IMR-90 (cell line): Measurements from ENCODE around the gene BSDC1. TPM values are rescaled to one million over a fixed set of nuclear protein-coding genes. Genes with fewer than 3 reads are reported as not detected.

Experiments used
- ATAC-seq: fragments of 200-7000 bp; cut with Tn5 transposase; 2 replicates; pipeline ENCODE4 v1.9.1; 2020; ENCODE audit warnings: low read depth, mild to moderate bottlenecking, moderate library complexity
- BruUV-seq: library from RNA; stranded (reverse); fragments of 400-500 nt; replicated peaks from 2 replicates; lab custom pipeline; 2021; lab: Mats Ljungman, UMichigan
- CTCF ChIA-PET: fragments of 300-600 bp; formaldehyde crosslinking; extraction: SDS; loops from one replicate; lab custom pipeline; 2021; ENCODE audit warnings: antibody characterized with exemption; lab: Yijun Ruan, JAX
- POLR2A ChIA-PET: fragments of 300-600 bp; sonication (Branson Sonifier 250); formaldehyde crosslinking; loops from one replicate; lab custom pipeline; 2022; ENCODE audit warnings: antibody characterized with exemption; ENCODE audit not compliant: unreplicated experiment; lab: Charles Lee
- DNase-seq: peaks from one replicate; pipeline ENCODE4 v3.0.0; 2013
- H2AFZ ChIP-seq: replicated peaks from 2 replicates; pipeline ENCODE3; 2013; ENCODE audit warnings: low read length, mild to moderate bottlenecking; ENCODE audit not compliant: poor library complexity
- H2AK5ac ChIP-seq: 2 replicates; pipeline ENCODE4 v1.6.1; 2013; ENCODE audit warnings: low read depth, low read length, inconsistent platforms
- H2AK9ac ChIP-seq: replicated peaks from 2 replicates; pipeline ENCODE3; 2013; ENCODE audit warnings: mild to moderate bottlenecking, low read depth, low read length, moderate library complexity; ENCODE audit not compliant: poor library complexity
- H2BK120ac ChIP-seq: 2 replicates; pipeline ENCODE4 v1.6.1; 2013; ENCODE audit warnings: low read depth, low read length, inconsistent platforms
- H2BK15ac ChIP-seq: 3 replicates; pipeline ENCODE4 v1.6.1; 2013; ENCODE audit warnings: low read depth, low read length, inconsistent platforms
- H2BK20ac ChIP-seq: 2 replicates; pipeline ENCODE4 v1.6.1; 2013; ENCODE audit warnings: low read depth, mild to moderate bottlenecking, inconsistent platforms, low read length, moderate library complexity
- H2BK5ac ChIP-seq: 2 replicates; pipeline ENCODE4 v1.6.1; 2013; ENCODE audit warnings: mild to moderate bottlenecking, low read depth, low read length, inconsistent platforms; ENCODE audit not compliant: poor library complexity, severe bottlenecking
- H3K14ac ChIP-seq: replicated peaks from 2 replicates; pipeline ENCODE4 v1.6.1; 2013; ENCODE audit warnings: low read depth, low read length, inconsistent platforms
- H3K18ac ChIP-seq: 2 replicates; pipeline ENCODE4 v1.6.1; 2013; ENCODE audit warnings: low read depth, low read length, control low read depth
- H3K23ac ChIP-seq: 2 replicates; pipeline ENCODE4 v1.6.1; 2013; ENCODE audit warnings: low read depth, low read length, inconsistent platforms
- H3K27ac ChIP-seq: 2 replicates; pipeline ENCODE4 v1.5.1; 2013; ENCODE audit warnings: mild to moderate bottlenecking, control low read depth, low read length; ENCODE audit not compliant: insufficient read depth
- H3K27me3 ChIP-seq: 2 replicates; pipeline ENCODE4 v1.6.1; 2013; ENCODE audit warnings: low read length; ENCODE audit not compliant: control insufficient read depth, insufficient read depth
- H3K36me3 ChIP-seq: 2 replicates; pipeline ENCODE4 v1.6.1; 2013; ENCODE audit warnings: low read length, mixed read lengths; ENCODE audit not compliant: control insufficient read depth, insufficient read depth
- H3K4ac ChIP-seq: 2 replicates; pipeline ENCODE4 v1.6.1; 2013; ENCODE audit warnings: low read depth, low read length, inconsistent platforms
- H3K4me1 ChIP-seq: 2 replicates; pipeline ENCODE4 v1.6.1; 2013; ENCODE audit warnings: low read length, mixed read lengths; ENCODE audit not compliant: control insufficient read depth, insufficient read depth
- H3K4me2 ChIP-seq: 2 replicates; pipeline ENCODE4 v1.6.1; 2013; ENCODE audit warnings: low read depth, mild to moderate bottlenecking, control low read depth, low read length, moderate library complexity
- H3K4me3 ChIP-seq: 2 replicates; pipeline ENCODE4 v1.5.1; 2013; ENCODE audit warnings: low read depth, mild to moderate bottlenecking, control low read depth, low read length, moderate library complexity; ENCODE audit not compliant: insufficient read depth
- H3K56ac ChIP-seq: 2 replicates; pipeline ENCODE4 v1.6.1; 2013; ENCODE audit warnings: low read length, inconsistent platforms; ENCODE audit not compliant: insufficient read depth; ENCODE audit errors: extremely low read depth
- H3K79me1 ChIP-seq, 2 experiments: 2 replicates each; pipeline ENCODE4 v1.6.1; 2013; ENCODE audit warnings: low read length in 2 of 2, inconsistent platforms in 1 of 2, low read depth in 1 of 2
- H3K9ac ChIP-seq: 2 replicates; pipeline ENCODE4 v1.6.1; 2013; ENCODE audit warnings: low read depth, low read length, control low read depth
- H3K9me1 ChIP-seq: 2 replicates; pipeline ENCODE4 v1.6.1; 2013; ENCODE audit warnings: low read length, inconsistent platforms; ENCODE audit not compliant: insufficient read depth
- H3K9me3 ChIP-seq: 2 replicates; pipeline ENCODE4 v1.6.1; 2013; ENCODE audit warnings: low read length; ENCODE audit not compliant: control insufficient read depth, insufficient read depth
- H4K20me1 ChIP-seq: 2 replicates; pipeline ENCODE4 v1.6.1; 2013; ENCODE audit warnings: low read length, inconsistent platforms; ENCODE audit not compliant: insufficient read depth
- H4K5ac ChIP-seq: 2 replicates; pipeline ENCODE4 v1.6.1; 2013; ENCODE audit warnings: mild to moderate bottlenecking, low read depth, low read length, control low read depth
- H4K8ac ChIP-seq, 2 experiments: 2 replicates each; pipeline ENCODE4 v1.6.1; 2013; ENCODE audit warnings: low read depth in 2 of 2, low read length in 2 of 2, control low read depth in 1 of 2, inconsistent platforms in 1 of 2
- H4K91ac ChIP-seq: 2 replicates; pipeline ENCODE4 v1.6.1; 2013; ENCODE audit warnings: low read depth, low read length, inconsistent platforms; ENCODE audit not compliant: insufficient read depth
- BHLHE40 ChIP-seq: fragments of 150-350 bp; IDR thresholded peaks from 2 replicates; pipeline ENCODE4 v1.6.1; 2016; ENCODE audit warnings: mild to moderate bottlenecking, low read depth, low read length
- CEBPB ChIP-seq: IDR thresholded peaks from 2 replicates; pipeline ENCODE4 v1.6.1; 2012; ENCODE audit warnings: low read depth, low read length, improper control_type of control experiment
- CHD1 ChIP-seq: IDR thresholded peaks from 2 replicates; pipeline ENCODE4 v1.6.1; 2012; ENCODE audit warnings: low read depth, low read length, improper control_type of control experiment
- FOS ChIP-seq: fragments of 150-350 bp; IDR thresholded peaks from 2 replicates; pipeline ENCODE4 v1.6.1; 2016; ENCODE audit warnings: low read depth, low read length
- MAFK ChIP-seq: IDR thresholded peaks from 2 replicates; pipeline ENCODE4 v1.6.1; 2012; ENCODE audit warnings: low read depth, low read length, improper control_type of control experiment
- MAZ ChIP-seq: IDR thresholded peaks from 2 replicates; pipeline ENCODE4 v1.6.1; 2012; ENCODE audit warnings: low read depth, mild to moderate bottlenecking, low read length, improper control_type of control experiment, moderate library complexity, borderline replicate concordance
- MXI1 ChIP-seq: IDR thresholded peaks from 2 replicates; pipeline ENCODE4 v1.6.1; 2012; ENCODE audit warnings: low read depth, mild to moderate bottlenecking, low read length, moderate library complexity, borderline replicate concordance
- NFE2L2 ChIP-seq: fragments of 150-350 bp; IDR thresholded peaks from 2 replicates; pipeline ENCODE4 v1.6.1; 2016; ENCODE audit warnings: low read depth, mild to moderate bottlenecking, low read length
- POLR2A ChIP-seq: IDR thresholded peaks from 2 replicates; pipeline ENCODE4 v1.6.1; 2012; ENCODE audit warnings: mild to moderate bottlenecking, low read depth, low read length
- RAD21 ChIP-seq: IDR thresholded peaks from 2 replicates; pipeline ENCODE4 v1.6.1; 2012; ENCODE audit warnings: low read length, improper control_type of control experiment
- RCOR1 ChIP-seq: IDR thresholded peaks from 2 replicates; pipeline ENCODE4 v1.6.1; 2012; ENCODE audit warnings: mild to moderate bottlenecking, low read length, improper control_type of control experiment; ENCODE audit not compliant: insufficient replicate concordance
- RFX5 ChIP-seq: IDR thresholded peaks from 2 replicates; pipeline ENCODE4 v1.8.0; 2012; ENCODE audit warnings: low read depth, mild to moderate bottlenecking, low read length, moderate library complexity
- SMC3 ChIP-seq: fragments of 150-350 bp; IDR thresholded peaks from 2 replicates; pipeline ENCODE4 v1.6.1; 2016; ENCODE audit warnings: low read depth, mild to moderate bottlenecking, antibody characterized with exemption, low read length, moderate library complexity
- WGBS, 2 experiments: methylation state at CpG; one replicate each; pipeline versions ENCODE4 v1.1.5 to v1.1.7; 2013; ENCODE audit warnings: missing lambda C conversion rate in 2 of 2; ENCODE audit not compliant: insufficient read length in 1 of 2; ENCODE audit errors: extremely low coverage in 2 of 2; 5-methylcytosine and 5-hydroxymethylcytosine counted together
- dilution Hi-C: fragments of 300-500 bp; cut with HindIII; formaldehyde crosslinking; loops from one replicate; pipeline ENCODE4 v1.14.3; 2018; ENCODE audit warnings: low sequenced_read_pairs; ENCODE audit not compliant: unreplicated experiment
- in situ Hi-C: fragments of 300-500 bp; cut with MboI; formaldehyde crosslinking; loops from 3 replicates; pipeline ENCODE4 v1.14.3; 2019; ENCODE audit warnings: low sequenced_read_pairs, inconsistent platforms, mixed read lengths
- intact Hi-C: fragments of 100-400 bp; cut with micrococcal nuclease; formaldehyde crosslinking; loops from 2 replicates; pipeline ENCODE4 v1.10.0; 2022
- polyA plus RNA-seq, 3 experiments: library from polyadenylated mRNA; depleted of rRNA; stranded (reverse); fragments of >200 nt; gene quantifications; 2 replicates each; pipeline ENCODE4 v1.2.3, GENCODE V29; 2012; ENCODE audit warnings: low replicate concordance in 1 of 3
- total RNA-seq: library from RNA; depleted of rRNA; stranded (reverse); fragments of >200 nt; gene quantifications from 2 replicates; pipeline ENCODE4 v1.2.3, GENCODE V29; 2012
- TF ChIP-seq, protein P1 (sequence below): fragments of 150-350 bp; IDR thresholded peaks from 2 replicates; pipeline ENCODE4 v1.6.1; 2016; ENCODE audit warnings: low read depth, mild to moderate bottlenecking, low read length, moderate library complexity, borderline replicate concordance
- TF ChIP-seq, protein P2 (sequence below): conservative IDR thresholded peaks from 2 replicates; pipeline ENCODE4 v1.5.1; 2012; ENCODE audit warnings: mild to moderate bottlenecking, low read depth, low read length, improper control_type of control experiment
- TF ChIP-seq, protein P3 (sequence below): fragments of 150-350 bp; IDR thresholded peaks from 2 replicates; pipeline ENCODE4 v1.6.1; 2017; ENCODE audit warnings: mild to moderate bottlenecking, antibody characterized with exemption, low read length, low read depth

The BSDC1 gene
- total and polyA plus RNA-seq, 2 of the 4 experiments (the other 2 are of a cell fraction) = 56.8 to 60.4 TPM

DNA sequence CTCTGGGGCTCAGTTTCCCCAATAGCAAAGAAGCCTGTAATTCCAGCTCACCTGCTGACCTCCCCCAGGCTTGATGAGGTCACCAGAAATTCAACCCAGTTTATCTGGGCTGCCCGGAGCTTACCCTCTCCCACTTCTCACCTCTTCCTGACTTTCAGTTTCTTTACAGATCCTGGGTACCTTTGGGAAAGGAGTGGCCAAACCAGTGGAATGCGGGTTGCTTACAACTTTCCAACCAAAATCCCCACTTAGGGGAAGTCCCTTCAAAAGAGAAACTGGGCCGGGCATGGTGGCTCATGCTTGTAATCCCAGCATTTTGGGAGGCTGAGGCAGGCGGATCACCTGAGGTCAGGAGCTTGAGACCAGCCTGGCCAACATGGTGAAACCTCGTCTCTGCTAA is 52.3 kb downstream of the BSDC1 start:
- dilution Hi-C loops = no loop called here
- H3K4me2 ChIP-seq = no peak overlapping the region
- no TSS peak for BruUV-seq
- TF ChIP-seq, protein P1, sequence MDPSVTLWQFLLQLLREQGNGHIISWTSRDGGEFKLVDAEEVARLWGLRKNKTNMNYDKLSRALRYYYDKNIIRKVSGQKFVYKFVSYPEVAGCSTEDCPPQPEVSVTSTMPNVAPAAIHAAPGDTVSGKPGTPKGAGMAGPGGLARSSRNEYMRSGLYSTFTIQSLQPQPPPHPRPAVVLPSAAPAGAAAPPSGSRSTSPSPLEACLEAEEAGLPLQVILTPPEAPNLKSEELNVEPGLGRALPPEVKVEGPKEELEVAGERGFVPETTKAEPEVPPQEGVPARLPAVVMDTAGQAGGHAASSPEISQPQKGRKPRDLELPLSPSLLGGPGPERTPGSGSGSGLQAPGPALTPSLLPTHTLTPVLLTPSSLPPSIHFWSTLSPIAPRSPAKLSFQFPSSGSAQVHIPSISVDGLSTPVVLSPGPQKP = no peak
- no peak for TF ChIP-seq MXI1
- TF ChIP-seq BHLHE40 = no peak
- TF ChIP-seq RCOR1 = no peak
- TF ChIP-seq POLR2A = no peak
- TF ChIP-seq CEBPB = no peak
- no peak for TF ChIP-seq NFE2L2
- TF ChIP-seq, protein P2, sequence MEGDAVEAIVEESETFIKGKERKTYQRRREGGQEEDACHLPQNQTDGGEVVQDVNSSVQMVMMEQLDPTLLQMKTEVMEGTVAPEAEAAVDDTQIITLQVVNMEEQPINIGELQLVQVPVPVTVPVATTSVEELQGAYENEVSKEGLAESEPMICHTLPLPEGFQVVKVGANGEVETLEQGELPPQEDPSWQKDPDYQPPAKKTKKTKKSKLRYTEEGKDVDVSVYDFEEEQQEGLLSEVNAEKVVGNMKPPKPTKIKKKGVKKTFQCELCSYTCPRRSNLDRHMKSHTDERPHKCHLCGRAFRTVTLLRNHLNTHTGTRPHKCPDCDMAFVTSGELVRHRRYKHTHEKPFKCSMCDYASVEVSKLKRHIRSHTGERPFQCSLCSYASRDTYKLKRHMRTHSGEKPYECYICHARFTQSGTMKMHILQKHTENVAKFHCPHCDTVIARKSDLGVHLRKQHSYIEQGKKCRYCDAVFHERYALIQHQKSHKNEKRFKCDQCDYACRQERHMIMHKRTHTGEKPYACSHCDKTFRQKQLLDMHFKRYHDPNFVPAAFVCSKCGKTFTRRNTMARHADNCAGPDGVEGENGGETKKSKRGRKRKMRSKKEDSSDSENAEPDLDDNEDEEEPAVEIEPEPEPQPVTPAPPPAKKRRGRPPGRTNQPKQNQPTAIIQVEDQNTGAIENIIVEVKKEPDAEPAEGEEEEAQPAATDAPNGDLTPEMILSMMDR = no peak
- TF ChIP-seq RFX5 = no peak
- TF ChIP-seq RAD21 = no peak
- TF ChIP-seq CHD1 = no peak
- TF ChIP-seq SMC3 = no peak
- TF ChIP-seq MAFK = no peak
- TF ChIP-seq MAZ = no peak
- TF ChIP-seq FOS = no peak
- TF ChIP-seq, protein P3, sequence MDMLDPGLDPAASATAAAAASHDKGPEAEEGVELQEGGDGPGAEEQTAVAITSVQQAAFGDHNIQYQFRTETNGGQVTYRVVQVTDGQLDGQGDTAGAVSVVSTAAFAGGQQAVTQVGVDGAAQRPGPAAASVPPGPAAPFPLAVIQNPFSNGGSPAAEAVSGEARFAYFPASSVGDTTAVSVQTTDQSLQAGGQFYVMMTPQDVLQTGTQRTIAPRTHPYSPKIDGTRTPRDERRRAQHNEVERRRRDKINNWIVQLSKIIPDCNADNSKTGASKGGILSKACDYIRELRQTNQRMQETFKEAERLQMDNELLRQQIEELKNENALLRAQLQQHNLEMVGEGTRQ = no peak
- H2AK9ac ChIP-seq = peak overlapping the region; percentile 5
- H3K9me1 ChIP-seq = no peaks in the 10 kb centered on the region; the same call in 1 of the 2 replicates
- H3K14ac ChIP-seq = no peak overlapping the region
- no peak overlapping the region for H2BK120ac ChIP-seq
- in situ Hi-C loops = no loop called here
- H3K23ac ChIP-seq = no peak overlapping the region
- DNase-seq (no peak), ATAC-seq (no peak)
- peaks cover 2% of the 10 kb centered on the region; the same call in 1 of the 2 replicates for H3K4me1 ChIP-seq
- H2BK20ac ChIP-seq = no peak overlapping the region
- H3K79me1 ChIP-seq = no peaks in the 10 kb centered on the region; a peak in 1 of 4 replicates
- H3K9ac ChIP-seq = no peak overlapping the region
- H2BK5ac ChIP-seq = no peak overlapping the region
- no peak overlapping the region for H2AK5ac ChIP-seq
- no peak overlapping the region for H3K56ac ChIP-seq
- no peak overlapping the region for H3K27ac ChIP-seq
- H4K8ac ChIP-seq = no peak overlapping the region
- no peak overlapping the region for H2BK15ac ChIP-seq
- no peak overlapping the region for H4K91ac ChIP-seq
- H4K5ac ChIP-seq = no peak overlapping the region
- H2AFZ ChIP-seq = no peak overlapping the region
- H3K4me3 ChIP-seq = no peak overlapping the region
- intact Hi-C loops = no loop called here
- H3K4ac ChIP-seq = no peak overlapping the region
- H3K36me3 ChIP-seq = no peaks in the 10 kb centered on the region
- no peak overlapping the region for H3K18ac ChIP-seq
- H3K27me3 ChIP-seq = no peaks in the 10 kb centered on the region
- 67% methylated on average over 3 of the region's 5 CpGs; no CpG with 5 or more reads in 1 of the 2 experiments for WGBS, 2 experiments
- H3K9me3 ChIP-seq = no peaks in the 10 kb centered on the region
- POLR2A ChIA-PET = interaction anchor here (0.6 kb wide), 1 partner anchor 257 kb away, joined by 8 read pairs; no protein-coding TSS in a partner anchor
- no peaks in the 10 kb centered on the region for H4K20me1 ChIP-seq
- CTCF ChIA-PET = no interaction called here
